ENCODE results near the gene WDR12.

The WDR12 gene

DNA sequence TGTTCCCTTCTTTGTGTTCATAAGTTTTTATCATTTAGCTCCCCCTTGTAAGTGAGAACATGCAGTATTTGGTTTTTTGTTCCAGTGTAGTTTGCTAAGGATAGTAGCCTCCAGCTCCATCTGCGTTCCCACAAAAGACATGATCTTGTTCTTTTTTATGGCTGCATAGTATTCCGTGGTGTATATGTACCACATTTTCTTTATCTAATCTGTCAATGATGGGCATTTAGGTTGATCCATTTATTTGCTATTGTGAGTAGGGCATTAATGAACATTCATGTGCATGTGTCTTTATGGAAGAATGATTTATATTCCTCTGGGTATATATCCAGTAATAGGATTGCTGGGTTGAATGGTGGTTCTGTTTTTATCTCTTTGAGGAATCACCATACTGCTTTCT lies 34.0 kb upstream of the WDR12 start:
- Histone ChIP-seq H3F3A (ENCODE audit: insufficient read depth, low read length) (no peaks in the 10 kb centered on the region), H3K4me3 (ENCODE audit: low read depth, low read length, poor library complexity, severe bottlenecking) (no peak overlapping the region), H3K9ac (ENCODE audit: low read length) (no peak overlapping the region), H3K27ac (ENCODE audit: low read depth, low read length, poor library complexity, severe bottlenecking) (no peak overlapping the region), H3K9me3 (ENCODE audit: low read length) (peaks cover 3% of the 10 kb centered on the region; the same call in 1 of the 2 replicates), H3K4me1 (ENCODE audit: insufficient read depth, low read length, severe bottlenecking) (no peaks in the 10 kb centered on the region), H4K20me1 (ENCODE audit: insufficient read depth, low read length) (no peaks in the 10 kb centered on the region), H3K36me3 (ENCODE audit: insufficient read depth, low read length) (peaks cover 8% of the 10 kb centered on the region; the same call in 1 of the 2 replicates), H3K79me2 (ENCODE audit: insufficient read depth, low read length) (no peaks in the 10 kb centered on the region), H3K9me2 (ENCODE audit: low read depth, low read length) (no peaks in the 10 kb centered on the region), H3K4me2 (ENCODE audit: low read length) (no peak overlapping the region), H2AFZ (ENCODE audit: low read length) (no peak overlapping the region), H3K27me3 (ENCODE audit: insufficient read depth, low read length) (no peaks in the 10 kb centered on the region)
- TF ChIP-seq, protein P1, sequence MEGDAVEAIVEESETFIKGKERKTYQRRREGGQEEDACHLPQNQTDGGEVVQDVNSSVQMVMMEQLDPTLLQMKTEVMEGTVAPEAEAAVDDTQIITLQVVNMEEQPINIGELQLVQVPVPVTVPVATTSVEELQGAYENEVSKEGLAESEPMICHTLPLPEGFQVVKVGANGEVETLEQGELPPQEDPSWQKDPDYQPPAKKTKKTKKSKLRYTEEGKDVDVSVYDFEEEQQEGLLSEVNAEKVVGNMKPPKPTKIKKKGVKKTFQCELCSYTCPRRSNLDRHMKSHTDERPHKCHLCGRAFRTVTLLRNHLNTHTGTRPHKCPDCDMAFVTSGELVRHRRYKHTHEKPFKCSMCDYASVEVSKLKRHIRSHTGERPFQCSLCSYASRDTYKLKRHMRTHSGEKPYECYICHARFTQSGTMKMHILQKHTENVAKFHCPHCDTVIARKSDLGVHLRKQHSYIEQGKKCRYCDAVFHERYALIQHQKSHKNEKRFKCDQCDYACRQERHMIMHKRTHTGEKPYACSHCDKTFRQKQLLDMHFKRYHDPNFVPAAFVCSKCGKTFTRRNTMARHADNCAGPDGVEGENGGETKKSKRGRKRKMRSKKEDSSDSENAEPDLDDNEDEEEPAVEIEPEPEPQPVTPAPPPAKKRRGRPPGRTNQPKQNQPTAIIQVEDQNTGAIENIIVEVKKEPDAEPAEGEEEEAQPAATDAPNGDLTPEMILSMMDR (IDR thresholded peaks at IDR 0.05; ENCODE audit: low read length) = no peak
- TF ChIP-seq EZH2 (IDR thresholded peaks at IDR 0.05; ENCODE audit: borderline replicate concordance, low read length) = no peak

DNA sequence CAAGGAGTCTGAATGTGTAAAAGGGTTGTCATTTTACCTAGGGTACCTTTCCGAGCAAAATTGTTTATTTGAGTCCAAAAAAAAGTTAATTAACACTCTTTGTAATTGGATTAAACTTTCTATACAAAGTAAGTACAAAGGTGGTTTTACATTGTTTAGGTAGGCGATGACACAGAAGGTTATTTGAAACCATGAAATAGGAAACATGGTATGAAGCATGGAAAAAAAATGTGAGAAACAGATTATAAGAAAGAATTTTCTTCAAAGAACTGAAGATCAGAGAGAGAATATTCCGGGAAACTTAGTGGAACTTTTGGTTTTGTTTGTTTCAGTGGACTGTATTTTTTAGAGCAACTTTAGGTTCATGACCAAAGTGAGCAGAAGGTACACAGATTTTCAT lies 33.3 kb upstream of the WDR12 start:
- Histone ChIP-seq H3K27me3 (ENCODE audit: insufficient read depth, low read length) (no peaks in the 10 kb centered on the region), H3K27ac (ENCODE audit: low read depth, low read length, poor library complexity, severe bottlenecking) (no peak overlapping the region), H2AFZ (ENCODE audit: low read length) (no peak overlapping the region), H3K9ac (ENCODE audit: low read length) (no peak overlapping the region), H3K4me1 (ENCODE audit: insufficient read depth, low read length, severe bottlenecking) (no peaks in the 10 kb centered on the region), H3K79me2 (ENCODE audit: insufficient read depth, low read length) (no peaks in the 10 kb centered on the region), H4K20me1 (ENCODE audit: insufficient read depth, low read length) (no peaks in the 10 kb centered on the region), H3K9me2 (ENCODE audit: low read depth, low read length) (no peaks in the 10 kb centered on the region), H3K9me3 (ENCODE audit: low read length) (peaks cover 3% of the 10 kb centered on the region; the same call in 1 of the 2 replicates), H3F3A (ENCODE audit: insufficient read depth, low read length) (no peaks in the 10 kb centered on the region), H3K4me3 (ENCODE audit: low read depth, low read length, poor library complexity, severe bottlenecking) (no peak overlapping the region), H3K4me2 (ENCODE audit: low read length) (no peak overlapping the region), H3K36me3 (ENCODE audit: insufficient read depth, low read length) (peaks cover 8% of the 10 kb centered on the region; the same call in 1 of the 2 replicates)
- TF ChIP-seq EZH2 (IDR thresholded peaks at IDR 0.05; ENCODE audit: borderline replicate concordance, low read length) = no peak
- TF ChIP-seq, protein P1 (IDR thresholded peaks at IDR 0.05; ENCODE audit: low read length) = no peak

DNA sequence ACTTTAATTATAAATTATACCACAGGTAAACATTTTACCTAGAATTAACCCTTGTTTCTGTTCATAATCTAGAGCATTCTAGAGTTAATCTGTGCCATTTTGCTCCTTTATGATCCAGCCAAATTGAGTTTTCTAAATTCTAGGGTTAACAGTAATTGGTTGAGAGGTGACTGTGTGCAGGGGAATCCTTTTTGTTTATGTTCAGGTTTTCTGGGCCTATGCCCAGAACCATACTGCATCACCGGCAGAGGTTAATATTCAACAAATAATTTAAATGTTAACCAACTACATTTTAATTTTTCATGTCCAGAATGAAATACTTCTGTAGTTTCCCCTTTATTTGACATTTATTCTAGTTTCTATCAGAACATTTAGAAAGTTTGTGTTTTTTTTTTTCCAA lies 32.9 kb upstream of the WDR12 start:
- no peak overlapping the region for H3K9ac ChIP-seq (ENCODE audit: low read length)
- no peaks in the 10 kb centered on the region for H3K9me2 ChIP-seq (ENCODE audit: low read depth, low read length)
- no peaks in the 10 kb centered on the region for H3F3A ChIP-seq (ENCODE audit: insufficient read depth, low read length)
- TF ChIP-seq, protein P1 (IDR thresholded peaks at IDR 0.05; ENCODE audit: low read length) = no peak
- no peak for TF ChIP-seq EZH2 (IDR thresholded peaks at IDR 0.05; ENCODE audit: borderline replicate concordance, low read length)
- no peaks in the 10 kb centered on the region for H3K4me1 ChIP-seq (ENCODE audit: insufficient read depth, low read length, severe bottlenecking)
- no peak overlapping the region for H3K4me3 ChIP-seq (ENCODE audit: low read depth, low read length, poor library complexity, severe bottlenecking)
- peaks cover 3% of the 10 kb centered on the region; the same call in 1 of the 2 replicates for H3K9me3 ChIP-seq (ENCODE audit: low read length)
- H4K20me1 ChIP-seq (ENCODE audit: insufficient read depth, low read length) = no peaks in the 10 kb centered on the region
- H3K79me2 ChIP-seq (ENCODE audit: insufficient read depth, low read length) = no peaks in the 10 kb centered on the region
- H3K4me2 ChIP-seq (ENCODE audit: low read length) = no peak overlapping the region
- H3K27me3 ChIP-seq (ENCODE audit: insufficient read depth, low read length) = no peaks in the 10 kb centered on the region
- peaks cover 8% of the 10 kb centered on the region; the same call in 1 of the 2 replicates for H3K36me3 ChIP-seq (ENCODE audit: insufficient read depth, low read length)
- no peak overlapping the region for H3K27ac ChIP-seq (ENCODE audit: low read depth, low read length, poor library complexity, severe bottlenecking)
- H2AFZ ChIP-seq (ENCODE audit: low read length) = no peak overlapping the region
